B cell (primary cell): ENCODE data around the gene EIF3L. TPM values are rescaled to one million over a fixed set of nuclear protein-coding genes. Genes with fewer than 3 reads are reported as not detected.

Source experiments
- ATAC-seq: fragments of 200-7000 bp; cut with Tn5 transposase; one replicate; pipeline ENCODE4 v1.10.0; 2021; ENCODE audit warnings: low read depth, mild to moderate bottlenecking, moderate number of reproducible peaks, moderate library complexity
- CTCF ChIA-PET: fragments of 350-600 bp; sonication (Branson Sonifier 250); formaldehyde crosslinking; loops from one replicate; lab custom pipeline; 2021; ENCODE audit warnings: antibody characterized with exemption, inconsistent platforms; lab: Charles Lee
- POLR2A ChIA-PET: fragments of 350-600 bp; sonication (Branson Sonifier 250); formaldehyde crosslinking; loops from one replicate; lab custom pipeline; 2021; ENCODE audit warnings: antibody characterized with exemption; lab: Charles Lee
- DNase-seq: peaks from one replicate; pipeline ENCODE4 v3.0.0; 2013
- H2AFZ ChIP-seq: 2 replicates; pipeline ENCODE4 v1.6.1; 2012; ENCODE audit warnings: mild to moderate bottlenecking, low read depth, low read length; ENCODE audit not compliant: insufficient read depth, poor library complexity, severe bottlenecking
- H3K27ac ChIP-seq, 2 donors: 1 replicate in 1 of 2; 2 replicates in 1 of 2; pipeline ENCODE4 v1.5.1; 2012 to 2013; ENCODE audit warnings: low read length in 2 of 2, mild to moderate bottlenecking in 2 of 2, moderate library complexity in 1 of 2
- H3K27me3 ChIP-seq, 4 experiments: fragments of 200-600 bp in 1 of 4; sonication (generic) in 1 of 4; replicated peaks in 1 of 4; 1 replicate in 2 of 4; 2 replicates in 2 of 4; pipeline versions ENCODE4 v1.6.1 to v1.7.0; 2013 to 2016; ENCODE audit warnings: low read length in 3 of 4, mild to moderate bottlenecking in 2 of 4, mixed read lengths in 1 of 4, moderate library complexity in 1 of 4; ENCODE audit not compliant: insufficient read depth in 4 of 4, control insufficient read depth in 3 of 4; ENCODE audit errors: control extremely low read depth in 1 of 4
- H3K36me3 ChIP-seq, 2 experiments: replicated peaks in 1 of 2; 1 replicate in 1 of 2; 2 replicates in 1 of 2; pipeline versions ENCODE4 v1.6.1 to v1.7.1; 2013; ENCODE audit warnings: low read length in 1 of 2; ENCODE audit not compliant: insufficient read depth in 2 of 2, control insufficient read depth in 1 of 2; ENCODE audit errors: control extremely low read depth in 1 of 2, extremely low read depth in 1 of 2
- H3K4me1 ChIP-seq, 2 donors: fragments of 200-600 bp in 1 of 2; sonication (generic) in 1 of 2; 1 replicate in 1 of 2; 2 replicates in 1 of 2; pipeline versions ENCODE4 v1.5.1 to v1.6.1; 2013 to 2017; ENCODE audit warnings: low read length in 2 of 2; ENCODE audit not compliant: control insufficient read depth in 2 of 2, insufficient read depth in 2 of 2
- H3K4me2 ChIP-seq: replicated peaks from 2 replicates; pipeline ENCODE3; 2012; ENCODE audit warnings: mild to moderate bottlenecking, low read depth, low read length; ENCODE audit not compliant: poor library complexity, severe bottlenecking
- H3K4me3 ChIP-seq, 5 experiments: fragments of 200-600 bp in 1 of 5; sonication (generic) in 1 of 5; 1 replicate in 3 of 5; 2 replicates in 2 of 5; pipeline versions ENCODE4 v1.5.1 to v1.7.0; 2011 to 2016; ENCODE audit warnings: low read length in 4 of 5, mild to moderate bottlenecking in 4 of 5, low read depth in 2 of 5, control low read depth in 1 of 5, moderate library complexity in 1 of 5; ENCODE audit not compliant: insufficient read depth in 1 of 5; ENCODE audit errors: control extremely low read depth in 1 of 5, extremely low read depth in 1 of 5
- H3K79me2 ChIP-seq: fragments of 200-600 bp; sonication (generic); one replicate; pipeline ENCODE4 v1.6.0; 2016; ENCODE audit warnings: low read length; ENCODE audit not compliant: control insufficient read depth, insufficient read depth
- H3K9ac ChIP-seq: fragments of 200-600 bp; sonication (generic); 2 replicates; pipeline ENCODE4 v1.6.1; 2017; ENCODE audit warnings: mild to moderate bottlenecking, low read length, moderate library complexity
- H3K9me3 ChIP-seq, 3 donors: one replicate each; pipeline versions ENCODE4 v1.6.1 to v1.7.1; 2013; ENCODE audit warnings: low read length in 2 of 3; ENCODE audit not compliant: control insufficient read depth in 2 of 3, insufficient read depth in 1 of 3; ENCODE audit errors: control extremely low read depth in 1 of 3
- H4K20me1 ChIP-seq: 2 replicates; pipeline ENCODE4 v1.6.0; 2012; ENCODE audit warnings: mild to moderate bottlenecking, low read length; ENCODE audit not compliant: insufficient read depth, control insufficient read depth, poor library complexity, severe bottlenecking
- H3K27ac Mint-ChIP-seq: one replicate; pipeline ENCODE4 v1.8.0; 2021; ENCODE audit warnings: mixed read lengths
- H3K27me3 Mint-ChIP-seq: one replicate; pipeline ENCODE4 v1.8.0; 2021; ENCODE audit warnings: mixed read lengths
- H3K4me1 Mint-ChIP-seq: one replicate; pipeline ENCODE4 v1.8.0; 2021; ENCODE audit warnings: mixed read lengths
- H3K4me3 Mint-ChIP-seq: one replicate; pipeline ENCODE4 v1.8.0; 2021; ENCODE audit warnings: mixed read lengths
- H3K9me3 Mint-ChIP-seq: one replicate; pipeline ENCODE4 v1.8.0; 2022; ENCODE audit warnings: mixed read lengths; ENCODE audit not compliant: insufficient read depth
- EZH2 ChIP-seq: IDR thresholded peaks from 2 replicates; pipeline ENCODE4 v1.6.1; 2012; ENCODE audit warnings: borderline replicate concordance, low read depth, mild to moderate bottlenecking, moderate library complexity, low read length; ENCODE audit not compliant: insufficient read depth, poor library complexity, severe bottlenecking
- WGBS: methylation state at CpG from one replicate; pipeline ENCODE4 v1.1.5; 2013; ENCODE audit warnings: missing lambda C conversion rate; ENCODE audit not compliant: insufficient coverage; 5-methylcytosine and 5-hydroxymethylcytosine counted together
- intact Hi-C: fragments of 100-400 bp; cut with micrococcal nuclease; formaldehyde crosslinking; loops from one replicate; pipeline ENCODE4 v1.10.0; 2022
- polyA plus RNA-seq: library from polyadenylated mRNA; depleted of rRNA; stranded (reverse); fragments of >200 nt; gene quantifications from 2 replicates; pipeline ENCODE4 v1.2.3, GENCODE V29; 2012
- total RNA-seq, 2 donors: library from RNA; stranded (reverse); fragments of 120-200 nt in 1 of 2; gene quantifications; 1 replicate in 1 of 2; 2 replicates in 1 of 2; pipeline versions ENCODE4 v1.2.3 to v1.2.4, GENCODE V29; 2013 to 2022
- TF ChIP-seq, protein P1 (sequence below): fragments of 200-600 bp; IDR thresholded peaks from one replicate; pipeline ENCODE4 v1.8.0; 2022; ENCODE audit warnings: antibody characterized with exemption, mild to moderate bottlenecking

Gene EIF3L
- total and polyA plus RNA-seq, 2 donors (not counting 1 experiment from before 2014, with no cell fraction given) = 430 to 560 TPM

DNA sequence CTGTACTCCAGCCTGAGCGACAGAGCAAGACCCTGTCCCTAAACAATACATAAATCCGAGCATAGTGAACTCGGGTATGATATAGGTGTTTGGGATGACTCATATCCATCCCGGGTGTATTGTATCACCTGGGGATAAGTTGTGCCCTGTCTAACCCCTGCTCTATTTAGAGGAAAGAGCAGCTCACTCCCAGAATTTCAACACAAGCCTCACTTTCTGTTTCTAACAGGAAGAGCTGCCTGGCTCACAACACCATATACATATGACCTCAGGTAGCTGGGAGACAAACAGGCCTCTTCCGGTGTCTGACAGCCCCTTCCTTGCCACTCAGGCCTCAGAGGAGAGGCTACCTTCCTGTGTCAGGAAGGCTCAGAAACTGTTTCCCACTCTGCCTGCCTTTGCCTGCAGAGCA, 47.0 kb downstream of the EIF3L start:
- peak overlapping the region; percentile 65 for H3K4me2 ChIP-seq
- 0% methylated on average over 1 of the region's 5 CpGs for WGBS
- intact Hi-C loops = loop anchor here (5.0 kb wide), 1 partner anchor 36 kb away; no protein-coding TSS in a partner anchor
- Mint-ChIP-seq H3K27me3 (no peaks in the 10 kb centered on the region), H3K27ac (peak overlapping the region; percentile 91), H3K4me3 (peak overlapping the region; percentile 30), H3K4me1 (peaks cover 10% of the 10 kb centered on the region), H3K9me3 (no peaks in the 10 kb centered on the region)
- H3K4me1 ChIP-seq = peaks cover 11 to 19% of the 10 kb centered on the region in 2 donors
- H3K36me3 ChIP-seq = peaks cover 0 to 5% of the 10 kb centered on the region in 2 experiments
- H2AFZ ChIP-seq = peak overlapping the region; percentile 59
- no peaks in the 10 kb centered on the region for H4K20me1 ChIP-seq
- no peaks in the 10 kb centered on the region for H3K79me2 ChIP-seq
- peak overlapping the region; percentile 24 for H3K9ac ChIP-seq
- CTCF ChIA-PET = interaction anchor here (0.5 to 2.3 kb wide), 12 partner anchors 9 to 255 kb away, joined by 3 to 18 read pairs (median 4); partner anchors contain the start of genes MICALL1 and PDXP
- POLR2A ChIA-PET = no interaction called here
- peak; percentile 82 for ATAC-seq
- H3K9me3 ChIP-seq = no peaks in the 10 kb centered on the region
- peak; percentile 68 for DNase-seq
- peak overlapping the region; percentile 76 to 83 for H3K27ac ChIP-seq
- no peak for TF ChIP-seq EZH2
- TF ChIP-seq, protein P1, sequence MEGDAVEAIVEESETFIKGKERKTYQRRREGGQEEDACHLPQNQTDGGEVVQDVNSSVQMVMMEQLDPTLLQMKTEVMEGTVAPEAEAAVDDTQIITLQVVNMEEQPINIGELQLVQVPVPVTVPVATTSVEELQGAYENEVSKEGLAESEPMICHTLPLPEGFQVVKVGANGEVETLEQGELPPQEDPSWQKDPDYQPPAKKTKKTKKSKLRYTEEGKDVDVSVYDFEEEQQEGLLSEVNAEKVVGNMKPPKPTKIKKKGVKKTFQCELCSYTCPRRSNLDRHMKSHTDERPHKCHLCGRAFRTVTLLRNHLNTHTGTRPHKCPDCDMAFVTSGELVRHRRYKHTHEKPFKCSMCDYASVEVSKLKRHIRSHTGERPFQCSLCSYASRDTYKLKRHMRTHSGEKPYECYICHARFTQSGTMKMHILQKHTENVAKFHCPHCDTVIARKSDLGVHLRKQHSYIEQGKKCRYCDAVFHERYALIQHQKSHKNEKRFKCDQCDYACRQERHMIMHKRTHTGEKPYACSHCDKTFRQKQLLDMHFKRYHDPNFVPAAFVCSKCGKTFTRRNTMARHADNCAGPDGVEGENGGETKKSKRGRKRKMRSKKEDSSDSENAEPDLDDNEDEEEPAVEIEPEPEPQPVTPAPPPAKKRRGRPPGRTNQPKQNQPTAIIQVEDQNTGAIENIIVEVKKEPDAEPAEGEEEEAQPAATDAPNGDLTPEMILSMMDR = no peak
- peak overlapping the region in 2 of 5 experiments; percentile 21 to 37 for H3K4me3 ChIP-seq
- no peaks in the 10 kb centered on the region for H3K27me3 ChIP-seq

DNA sequence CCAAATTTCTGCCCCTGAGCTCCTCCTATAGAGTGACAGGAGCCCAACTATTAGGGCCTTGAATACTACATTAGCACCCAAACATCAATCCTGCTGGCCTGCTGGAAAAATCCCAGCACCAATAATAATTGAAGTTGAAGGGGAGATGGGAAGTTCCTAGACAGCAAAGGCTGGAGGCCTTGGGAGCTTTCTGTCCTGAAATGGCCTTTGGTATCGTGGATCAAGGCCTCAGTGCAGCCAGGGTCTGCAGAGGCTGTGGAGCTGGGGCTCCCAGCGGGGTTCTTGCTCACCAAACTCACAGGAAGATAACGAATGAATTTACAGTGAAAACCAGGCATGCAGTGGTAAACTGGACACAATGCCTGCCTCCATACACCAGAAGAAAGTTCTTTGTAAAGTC, 47.7 kb downstream of the EIF3L start:
- Histone ChIP-seq H3K4me1 (peaks cover 11 to 19% of the 10 kb centered on the region in 2 donors), H3K36me3 (no peaks in the 10 kb centered on the region), H3K79me2 (no peaks in the 10 kb centered on the region), H3K4me2 (peak overlapping the region; percentile 65), H2AFZ (peak overlapping the region; percentile 59), H3K9me3 (no peaks in the 10 kb centered on the region), H4K20me1 (no peaks in the 10 kb centered on the region), H3K9ac (no peak overlapping the region), H3K27me3 (no peaks in the 10 kb centered on the region), H3K4me3 (no peak overlapping the region), H3K27ac (peak overlapping the region; percentile 76 to 83)
- TF ChIP-seq, protein P1 = no peak
- no peak for TF ChIP-seq EZH2
- intact Hi-C loops = loop anchor here (5.0 kb wide), 1 partner anchor 35 kb away; no protein-coding TSS in a partner anchor
- Mint-ChIP-seq H3K4me1 (peaks cover 10% of the 10 kb centered on the region), H3K4me3 (no peak overlapping the region), H3K27ac (peak overlapping the region; percentile 91), H3K9me3 (no peaks in the 10 kb centered on the region), H3K27me3 (no peaks in the 10 kb centered on the region)
- WGBS = 100% methylated on average over 3 of the region's 3 CpGs
- ATAC-seq = no peak
- ChIA-PET POLR2A (interaction anchor here (0.6 kb wide), 1 partner anchor 317 kb away, joined by 5 read pairs; the partner anchor contains the start of gene LGALS2), CTCF (interaction anchor here (0.6 to 2.3 kb wide), 9 partner anchors 8 to 239 kb away, joined by 3 to 18 read pairs (median 4); partner anchors contain the start of genes MICALL1 and PDXP)
- no peak for DNase-seq
